Loucy (cell line): ENCODE data around the gene SYNJ2.

Experiments used
- CTCF ChIP-seq: fragments of 200-600 bp; sonication (generic); conservative IDR thresholded peaks from 2 replicates; pipeline ENCODE4 v1.5.1; 2014; ENCODE audit warnings: mild to moderate bottlenecking, antibody characterized with exemption, low read length
- EZH2phosphoT487 ChIP-seq: fragments of 200-600 bp; IDR thresholded peaks from 2 replicates; pipeline ENCODE4 v1.6.1; 2018; ENCODE audit warnings: antibody characterized with exemption, mild to moderate bottlenecking, moderate library complexity, borderline replicate concordance

GRCh38 chr6:158011980-158012566 is 30.4 kb downstream of the SYNJ2 start:
- TF ChIP-seq CTCF (no peak), EZH2phosphoT487 (no peak)
